RKO (cell line): ENCODE results near the gene MARK4.

Experiments used
- DNase-seq: peaks from one replicate; pipeline ENCODE4 v3.0.0-alpha.2; 2016; ENCODE audit warnings: low spot score

MARK4 gene

DNA sequence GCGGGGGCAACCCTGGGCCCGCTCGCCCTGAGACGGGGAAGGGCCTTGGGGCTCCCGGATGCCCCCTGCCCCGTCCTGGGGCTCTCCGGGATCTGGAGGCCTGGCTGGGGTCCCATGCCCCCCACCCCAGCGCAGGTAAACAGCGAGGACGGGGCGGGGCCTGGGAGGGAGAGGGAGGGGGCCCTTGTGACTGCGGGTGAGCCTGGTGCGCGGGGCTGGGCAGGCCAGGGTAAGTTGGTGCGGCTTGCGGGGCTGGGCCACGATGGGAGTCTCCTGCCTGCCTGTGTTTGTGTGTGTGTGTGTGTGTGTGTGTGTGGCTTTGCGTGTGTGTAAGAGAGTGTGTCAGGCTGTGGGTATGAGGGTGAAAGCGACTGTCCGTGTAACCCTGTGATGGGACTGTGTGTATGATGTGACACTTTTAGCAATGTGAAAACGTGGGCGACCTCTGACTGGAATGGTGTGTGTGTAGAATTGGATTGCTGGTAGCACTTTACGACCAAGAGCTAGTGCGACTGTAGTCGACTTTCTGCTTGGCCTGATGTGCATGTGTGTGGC lies 89.9 kb downstream of the MARK4 start:
- peak; percentile 30 for DNase-seq

DNA sequence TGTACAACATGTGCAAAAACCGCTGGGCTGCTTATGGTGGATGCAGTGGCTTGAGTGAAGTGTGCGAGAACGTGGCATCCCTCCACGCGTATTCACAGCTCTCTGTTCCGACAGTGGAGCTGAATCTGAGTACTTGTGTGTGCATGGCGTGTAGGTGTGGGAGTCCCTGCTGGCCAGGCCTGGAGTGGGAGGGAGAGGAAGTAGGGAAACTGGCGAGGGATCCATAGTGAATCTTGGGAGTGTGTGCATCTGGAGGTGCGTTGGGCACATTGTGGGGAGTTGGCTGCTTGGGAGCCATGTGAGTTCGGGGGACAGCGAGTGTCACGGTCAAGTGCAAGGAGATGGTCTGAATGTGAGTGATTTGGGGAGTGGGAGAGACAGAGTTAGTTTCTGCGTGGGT lies 91.8 kb downstream of the MARK4 start:
- DNase-seq: no peak

DNA sequence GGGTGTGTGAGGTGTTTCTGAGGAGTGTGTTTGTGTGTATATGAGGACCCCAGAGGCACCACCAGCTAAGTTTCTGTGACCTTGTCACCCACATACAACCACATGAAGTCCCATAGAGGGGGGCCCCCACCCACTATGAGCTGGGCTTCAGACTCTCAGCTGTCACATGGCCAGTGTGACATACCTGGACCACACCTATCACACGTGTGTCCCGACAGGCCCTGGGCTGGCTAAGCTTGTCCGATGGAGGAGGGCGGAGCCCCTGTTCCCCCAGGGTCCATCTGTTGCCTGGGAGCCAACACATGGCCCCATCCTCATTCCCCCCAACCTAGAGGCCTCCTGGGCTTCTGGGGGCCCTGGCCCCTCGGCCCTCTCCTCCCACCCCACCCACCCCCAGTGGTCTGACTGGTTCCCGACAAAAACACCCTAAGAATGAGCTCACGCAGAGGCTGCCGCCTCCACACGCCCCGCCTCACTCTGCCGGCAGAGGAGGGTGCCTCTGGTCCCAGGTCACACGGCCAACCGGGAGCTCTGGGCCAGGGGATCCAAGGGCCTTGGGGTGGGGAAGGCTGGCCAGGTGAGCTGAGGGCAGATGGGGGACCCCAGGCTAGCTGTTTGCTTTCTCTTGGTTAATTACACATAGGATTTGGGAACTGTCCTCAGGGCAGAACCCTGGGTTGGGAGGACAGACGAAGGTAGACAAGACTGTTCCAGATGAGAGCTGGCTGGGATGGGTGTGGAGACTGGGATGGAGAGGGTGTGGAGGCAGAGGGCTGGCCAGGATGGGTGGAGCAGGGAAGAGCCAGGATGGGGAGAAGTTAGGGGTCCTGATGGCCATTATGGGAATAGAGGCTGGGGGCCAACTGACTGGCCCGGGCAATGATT lies 93.8 kb downstream of the MARK4 start:
- DNase-seq: no peak

DNA sequence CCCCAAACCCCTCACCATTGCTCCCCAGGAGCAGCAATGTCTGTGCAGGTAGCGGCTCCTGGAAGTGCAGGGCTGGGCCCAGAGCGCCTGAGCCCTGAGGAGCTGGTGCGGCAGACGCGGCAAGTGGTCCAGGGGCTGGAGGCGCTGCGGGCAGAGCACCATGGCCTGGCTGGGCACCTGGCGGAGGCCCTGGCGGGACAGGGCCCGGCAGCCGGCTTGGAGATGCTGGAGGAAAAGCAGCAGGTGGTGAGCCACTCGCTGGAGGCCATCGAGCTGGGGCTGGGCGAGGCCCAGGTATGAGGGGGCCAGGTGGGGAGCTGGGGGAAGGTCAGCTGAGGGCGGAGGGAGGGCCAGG lies 94.4 kb downstream of the MARK4 start:
- no peak for DNase-seq

DNA sequence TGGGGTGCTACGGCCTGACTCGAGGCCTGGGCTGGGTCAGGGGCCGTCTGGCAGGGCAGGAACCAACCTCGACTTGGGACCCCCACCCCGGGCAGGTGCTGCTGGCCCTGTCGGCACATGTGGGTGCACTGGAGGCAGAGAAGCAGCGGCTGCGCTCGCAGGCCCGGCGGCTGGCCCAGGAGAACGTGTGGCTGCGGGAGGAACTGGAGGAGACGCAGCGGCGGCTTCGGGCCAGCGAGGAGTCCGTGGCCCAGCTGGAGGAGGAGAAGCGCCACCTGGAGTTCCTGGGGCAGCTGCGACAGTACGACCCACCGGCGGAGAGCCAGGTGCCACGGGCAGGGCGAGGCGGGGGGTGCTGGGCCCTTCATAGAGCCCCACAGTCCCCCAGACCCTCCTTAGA lies 95.4 kb downstream of the MARK4 start:
- DNase-seq: no peak

DNA sequence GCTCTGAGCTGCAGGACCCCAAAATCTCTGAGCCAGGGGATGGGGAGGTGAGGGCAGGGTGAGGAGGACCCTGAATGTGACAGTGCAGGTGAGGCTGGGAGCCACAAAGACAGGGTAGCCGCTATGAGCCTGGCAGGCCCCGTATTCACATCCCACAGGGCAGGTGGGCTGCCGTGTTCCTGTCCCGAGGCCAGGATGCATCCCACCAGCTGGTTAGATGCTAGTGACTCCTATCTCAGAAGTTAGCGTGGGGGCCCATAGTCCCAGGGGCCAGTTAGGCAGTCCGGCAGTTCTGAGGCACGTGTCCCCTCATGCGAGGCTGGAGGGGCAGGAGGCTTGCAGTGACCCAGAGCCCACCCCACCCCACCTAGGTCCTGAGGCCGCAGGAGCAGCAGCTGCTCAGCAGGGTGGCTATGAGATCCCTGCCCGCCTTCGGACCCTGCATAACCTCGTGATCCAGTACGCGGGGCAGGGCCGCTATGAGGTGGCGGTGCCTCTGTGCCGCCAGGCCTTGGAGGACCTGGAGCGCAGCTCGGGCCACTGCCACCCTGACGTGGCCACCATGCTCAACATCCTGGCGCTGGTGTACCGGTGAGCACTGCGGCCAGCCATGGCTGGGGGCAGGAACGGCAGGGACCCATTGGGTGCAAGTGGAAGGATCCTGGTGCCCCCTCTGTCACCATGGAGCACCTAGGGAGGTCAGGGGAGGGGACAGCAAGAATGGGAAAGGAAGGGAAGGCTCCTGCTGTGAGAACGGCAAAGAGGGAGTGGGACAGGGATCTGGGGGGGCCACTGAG lies 96.7 kb downstream of the MARK4 start:
- no peak for DNase-seq

DNA sequence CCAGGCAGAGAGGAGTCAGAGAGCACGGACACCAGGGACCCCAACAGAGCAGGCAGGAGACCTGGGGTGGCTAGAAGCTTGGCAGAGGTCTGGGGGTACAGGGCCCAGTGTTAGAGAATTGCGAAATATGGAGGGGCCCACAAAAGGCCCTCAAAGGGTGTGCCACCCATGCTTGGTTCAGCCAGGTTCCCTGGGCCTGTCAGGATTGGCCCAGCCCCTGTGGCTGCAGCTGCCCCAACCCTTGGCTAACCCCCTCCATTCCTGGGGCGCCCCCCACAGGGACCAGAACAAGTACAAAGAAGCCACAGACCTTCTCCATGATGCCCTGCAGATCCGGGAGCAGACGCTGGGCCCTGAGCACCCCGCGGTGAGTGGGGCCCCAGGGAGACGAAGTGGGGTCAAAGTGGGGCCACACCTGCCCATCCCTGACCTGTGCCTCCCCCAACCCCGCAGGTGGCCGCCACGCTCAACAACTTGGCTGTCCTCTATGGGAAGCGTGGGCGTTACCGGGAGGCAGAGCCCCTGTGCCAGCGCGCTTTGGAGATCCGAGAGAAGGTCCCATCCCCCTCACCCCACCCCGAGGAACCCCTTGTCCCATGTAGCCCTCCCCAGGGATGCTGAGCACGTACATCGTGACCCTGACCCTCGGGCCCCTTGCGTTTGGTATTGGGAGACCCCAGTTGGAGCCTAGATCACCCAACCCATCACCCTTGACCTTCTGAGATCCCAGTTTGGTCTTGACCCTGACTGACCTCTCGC lies 97.5 kb downstream of the MARK4 start:
- no peak for DNase-seq

DNA sequence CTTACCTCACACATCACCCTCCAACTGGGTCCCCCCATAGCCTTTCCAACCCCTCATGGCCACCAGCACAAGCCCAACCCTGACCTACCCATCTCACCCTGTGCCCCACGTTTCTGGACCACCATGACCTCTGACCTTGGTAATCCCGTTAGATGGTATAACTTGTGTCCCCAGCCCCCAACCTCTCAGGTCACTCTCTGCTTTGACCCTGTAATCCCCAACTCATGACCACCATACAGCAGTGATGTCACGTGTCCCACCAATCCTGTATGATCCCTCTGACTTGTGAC lies 98.0 kb downstream of the MARK4 start:
- no peak for DNase-seq

DNA sequence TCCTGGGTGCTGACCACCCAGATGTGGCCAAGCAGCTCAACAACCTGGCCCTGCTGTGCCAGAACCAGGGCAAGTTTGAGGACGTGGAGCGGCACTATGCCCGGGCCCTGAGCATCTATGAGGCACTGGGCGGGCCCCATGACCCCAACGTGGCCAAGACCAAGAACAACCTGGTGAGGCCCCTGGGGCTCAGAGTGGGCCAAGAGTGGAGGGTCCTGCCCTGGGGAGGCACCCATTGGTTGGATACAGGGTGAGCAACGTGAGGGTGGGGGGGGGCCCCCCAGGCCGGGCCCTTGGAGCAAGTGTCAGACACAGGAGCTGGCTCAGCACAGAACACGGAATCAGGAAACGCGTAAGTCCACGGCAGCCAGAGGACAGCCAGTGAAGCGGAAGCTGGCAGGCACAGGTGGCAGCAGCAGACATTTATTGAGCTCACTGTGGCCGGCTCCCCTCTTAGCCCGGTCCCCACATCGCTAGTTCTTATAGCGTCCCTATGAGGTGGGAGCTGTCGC lies 98.4 kb downstream of the MARK4 start:
- no peak for DNase-seq

DNA sequence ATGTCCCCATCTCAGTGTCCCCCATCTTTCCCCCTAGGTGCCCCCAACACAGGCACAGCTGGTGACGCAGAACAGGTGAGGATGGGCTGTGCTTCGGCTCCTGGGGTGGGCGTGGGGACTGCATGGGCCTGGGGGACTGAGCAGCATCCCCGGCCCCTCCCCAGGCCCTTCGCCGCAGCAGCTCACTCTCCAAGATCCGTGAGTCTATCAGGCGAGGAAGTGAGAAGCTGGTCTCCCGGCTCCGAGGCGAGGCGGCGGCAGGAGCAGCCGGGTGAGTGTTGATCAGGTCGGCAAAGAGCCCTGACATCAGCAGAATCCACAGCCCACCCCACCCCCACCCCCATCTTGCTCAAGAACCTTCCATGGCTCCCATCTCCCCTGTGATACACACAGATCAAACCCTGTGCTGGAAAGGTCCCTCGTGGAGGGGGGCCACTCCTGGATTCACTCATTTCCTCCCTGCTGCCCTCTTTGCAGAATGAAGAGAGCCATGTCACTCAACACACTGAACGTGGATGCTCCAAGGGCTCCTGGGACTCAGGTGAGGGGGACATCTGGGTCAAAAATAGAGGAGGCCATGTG lies 99.5 kb downstream of the MARK4 start:
- no peak for DNase-seq

DNA sequence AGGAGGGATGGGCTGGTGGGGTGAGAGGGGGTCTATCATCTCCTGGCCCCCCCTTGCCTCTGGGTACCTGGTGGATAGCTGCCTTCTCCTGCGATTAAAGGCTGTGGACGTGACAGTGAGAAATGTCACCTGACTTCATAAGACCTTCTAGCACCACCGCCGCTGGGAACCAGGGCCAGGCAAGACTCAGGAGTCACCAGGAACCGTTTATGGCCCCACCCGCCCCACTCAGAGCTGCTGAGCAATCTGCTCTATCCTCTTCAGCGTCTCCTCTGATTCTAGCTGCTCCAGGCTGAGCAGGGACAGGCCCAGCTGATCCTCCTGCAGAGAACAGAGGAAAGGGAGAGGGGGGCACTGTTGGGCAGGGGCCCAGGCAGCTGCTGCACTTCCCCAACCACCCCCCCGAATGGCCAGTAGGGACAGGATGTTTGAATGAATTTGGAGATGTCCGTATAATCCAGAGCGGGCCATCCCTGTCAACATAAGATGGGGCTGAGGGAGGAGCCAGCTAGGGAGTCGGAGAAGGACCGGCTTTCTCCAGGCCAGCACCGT lies 100.4 kb downstream of the MARK4 start:
- no peak for DNase-seq

DNA sequence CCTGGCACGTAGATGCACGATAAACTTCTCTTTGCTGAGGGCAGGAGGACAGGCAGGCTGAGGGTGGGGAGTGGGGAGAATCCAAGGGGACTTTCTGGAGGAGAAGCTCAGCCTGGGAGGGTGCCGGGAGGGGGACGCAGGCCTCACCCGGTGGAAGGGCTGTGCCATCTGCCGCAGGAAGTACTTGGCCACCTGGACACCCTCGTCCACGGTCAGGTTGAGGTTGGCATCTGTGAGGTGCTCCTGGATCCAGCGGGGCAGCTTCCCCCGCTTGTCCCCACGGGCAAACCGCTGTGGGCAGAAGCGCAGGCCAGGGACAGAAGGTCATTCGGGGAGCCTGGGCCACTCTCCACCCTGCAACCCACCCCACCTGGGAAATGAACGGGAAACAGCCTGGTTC lies 101.0 kb downstream of the MARK4 start:
- DNase-seq: no peak

DNA sequence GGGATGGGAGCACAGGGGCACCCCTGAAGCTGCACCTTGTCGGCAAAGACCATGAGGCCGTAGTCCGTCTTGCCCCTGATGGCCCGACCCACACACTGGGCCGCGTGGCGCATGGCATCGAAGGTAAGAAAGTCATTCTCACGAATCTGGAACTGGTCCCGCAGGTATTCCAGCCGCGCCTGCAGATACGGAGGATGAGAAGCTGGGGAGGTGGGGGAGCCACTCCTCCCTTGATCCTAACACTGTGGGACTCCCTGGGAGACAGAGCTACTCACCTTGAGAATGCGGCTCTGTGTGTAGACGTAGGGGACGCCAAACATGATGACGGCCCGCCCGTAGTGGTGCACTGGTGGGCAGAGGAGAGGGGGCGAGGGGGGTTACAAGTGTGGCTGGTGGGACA lies 101.4 kb downstream of the MARK4 start:
- DNase-seq: no peak

DNA sequence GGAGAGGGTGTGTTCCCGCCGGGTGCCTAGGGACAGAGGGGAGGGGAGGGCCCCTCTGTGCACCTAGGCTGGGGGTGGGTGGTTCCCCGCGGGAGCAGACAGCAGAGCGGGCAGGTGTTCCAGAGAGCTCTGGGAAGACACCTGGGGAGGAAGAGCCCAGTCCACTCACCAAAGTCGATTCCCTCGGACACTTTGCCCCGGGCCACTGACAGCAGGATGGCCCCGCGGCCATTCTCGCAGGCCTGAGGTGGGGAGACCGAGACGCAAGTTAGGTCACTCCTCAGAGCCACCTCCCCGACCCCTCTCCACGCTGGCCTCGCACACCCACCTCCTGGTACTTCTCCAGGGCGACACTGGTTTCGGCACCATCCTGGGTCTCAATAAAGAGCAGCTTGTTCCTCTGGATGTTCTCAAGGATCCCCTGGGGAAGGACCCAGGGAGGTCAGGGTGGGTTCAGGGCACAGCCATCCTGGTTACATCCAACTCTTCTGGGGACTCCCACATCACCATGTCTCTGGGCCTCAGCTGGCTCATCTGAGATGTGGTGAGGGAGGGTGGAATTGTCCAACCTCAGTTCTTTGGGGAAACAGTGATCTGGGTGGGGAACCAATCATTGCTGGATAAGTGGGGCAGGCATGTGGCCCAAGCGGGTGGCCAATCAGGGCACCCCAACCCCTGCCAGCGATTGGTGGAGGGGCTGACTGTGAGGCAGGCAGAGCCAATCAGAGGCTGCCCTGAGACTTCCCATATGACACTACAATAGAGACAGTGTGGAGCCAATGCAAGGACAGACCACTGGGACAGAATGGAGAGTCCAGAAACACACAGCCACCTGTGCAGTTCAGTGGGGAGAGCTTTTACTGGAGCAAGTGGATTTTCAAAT lies 102.1 kb downstream of the MARK4 start:
- DNase-seq: no peak

DNA sequence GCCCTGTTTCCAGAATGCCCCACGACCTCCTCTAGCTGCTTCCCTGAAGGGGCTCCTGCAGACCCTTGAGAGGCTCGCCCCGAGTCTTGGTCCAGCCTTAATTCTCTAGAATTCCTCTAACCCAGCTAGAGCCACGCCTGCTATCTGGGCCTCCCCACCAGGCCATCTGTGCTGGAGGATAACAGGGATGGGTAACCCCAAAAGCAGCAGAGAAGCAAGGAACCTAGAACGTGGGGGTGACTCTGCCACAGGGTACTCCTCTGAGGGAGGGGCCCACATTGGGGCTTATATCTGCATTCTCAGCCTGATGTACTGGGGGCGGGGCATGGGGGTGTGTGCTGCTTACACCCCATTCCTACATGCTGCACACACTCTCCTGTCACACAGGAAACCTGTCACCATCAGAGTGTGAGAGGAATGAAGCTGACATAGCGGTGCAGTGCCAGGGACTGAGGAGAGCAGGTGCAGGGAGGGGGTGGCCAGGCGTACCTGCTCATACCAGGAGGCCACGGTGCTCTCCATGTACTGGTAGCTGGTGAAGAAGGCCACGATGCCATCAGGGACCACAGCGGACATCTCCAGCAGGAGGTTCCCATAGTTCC lies 103.3 kb downstream of the MARK4 start:
- DNase-seq: no peak
